Measurements from ENCODE around the gene CDYL2.

The CDYL2 gene

DNA sequence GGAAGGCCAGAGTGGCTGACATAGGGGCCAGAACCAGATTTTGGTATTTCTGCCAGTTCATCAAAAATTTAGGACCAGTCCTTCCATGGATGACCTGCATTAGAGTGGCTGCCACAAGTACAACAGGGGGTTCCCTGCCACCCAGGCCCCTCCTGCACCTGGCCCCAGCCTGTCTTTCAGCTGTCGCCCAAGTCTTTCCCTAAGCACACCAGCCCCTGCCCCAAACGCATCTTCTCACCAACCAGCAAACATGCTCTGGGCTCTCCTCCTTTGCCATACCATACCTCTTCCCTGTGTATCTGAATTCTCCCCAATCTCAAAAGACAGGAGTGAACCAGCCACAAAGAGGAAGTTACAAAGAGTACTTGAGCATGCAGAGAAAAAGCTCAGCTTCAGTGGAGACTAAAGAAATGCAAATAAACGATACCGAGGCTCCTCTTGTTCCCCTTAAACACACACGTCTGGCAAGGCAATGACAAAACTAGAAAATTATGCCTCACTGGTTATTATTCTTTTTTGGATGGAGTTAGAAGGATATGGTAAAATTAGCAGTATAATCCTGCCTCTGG is 133.0 kb downstream of the CDYL2 start:
- no peak for TF ChIP-seq POLR2A (IDR thresholded peaks at IDR 0.05; ENCODE audit: low read depth, low read length)
- no peak for DNase-seq (ENCODE audit: insufficient read length, low spot score)
- FAIRE-seq = no peak

DNA sequence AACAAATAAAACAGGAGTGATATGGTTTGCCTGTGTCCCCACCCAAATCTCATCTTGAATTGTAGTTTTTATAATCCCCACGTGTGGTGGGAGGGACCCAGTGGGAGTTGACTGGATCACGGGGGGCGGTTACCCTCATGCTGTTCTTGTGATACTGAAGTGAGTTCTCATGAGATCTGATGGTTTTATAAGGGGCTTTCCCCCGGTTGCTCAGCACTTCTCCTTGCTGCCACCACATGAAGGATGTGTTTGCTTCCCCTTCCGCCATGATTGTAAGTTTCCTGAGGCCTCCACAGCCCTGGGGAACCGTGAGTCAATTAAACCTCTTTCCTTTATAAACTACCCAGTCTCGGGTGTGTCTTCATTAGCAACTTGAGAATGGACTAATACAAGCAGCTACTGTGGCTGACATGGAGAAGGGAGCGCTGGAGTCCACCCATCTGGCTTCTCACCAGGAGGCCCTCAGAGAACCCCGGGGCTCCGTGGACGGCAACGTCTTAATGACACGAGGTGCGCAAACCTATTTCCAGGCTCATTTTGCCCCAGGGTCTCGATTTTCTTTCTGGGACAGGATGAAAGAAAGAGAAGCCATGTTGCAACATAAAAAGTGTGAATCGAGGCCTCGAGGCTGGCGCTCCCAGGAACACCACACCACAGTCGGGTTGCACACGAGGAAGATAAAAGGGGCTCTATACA is 134.1 kb downstream of the CDYL2 start:
- DNase-seq (ENCODE audit: insufficient read length, low spot score) (no peak), FAIRE-seq (no peak)
- TF ChIP-seq POLR2A (IDR thresholded peaks at IDR 0.05; ENCODE audit: low read depth, low read length) = no peak

DNA sequence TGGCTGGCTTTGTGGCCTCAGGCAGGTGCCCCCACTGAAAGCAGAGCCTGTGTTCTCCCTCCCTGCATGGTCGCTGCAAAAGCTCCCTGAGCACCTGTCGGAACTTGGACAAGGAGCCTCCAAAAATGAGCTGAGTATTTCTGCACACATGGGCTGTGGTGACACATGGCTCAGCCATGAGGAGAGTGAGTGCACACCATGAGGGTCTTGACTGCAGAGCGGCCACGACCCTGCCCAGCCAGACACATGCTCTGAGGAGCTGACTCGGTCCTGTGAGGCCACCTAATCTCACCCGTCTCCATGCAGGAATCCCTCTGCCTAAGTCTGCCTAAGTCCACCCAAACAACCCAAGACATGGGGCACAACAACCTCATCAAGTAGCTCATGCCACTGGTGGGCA is 134.7 kb downstream of the CDYL2 start:
- no peak for TF ChIP-seq POLR2A (IDR thresholded peaks at IDR 0.05; ENCODE audit: low read depth, low read length)
- no peak for DNase-seq (ENCODE audit: insufficient read length, low spot score)
- no peak for FAIRE-seq

DNA sequence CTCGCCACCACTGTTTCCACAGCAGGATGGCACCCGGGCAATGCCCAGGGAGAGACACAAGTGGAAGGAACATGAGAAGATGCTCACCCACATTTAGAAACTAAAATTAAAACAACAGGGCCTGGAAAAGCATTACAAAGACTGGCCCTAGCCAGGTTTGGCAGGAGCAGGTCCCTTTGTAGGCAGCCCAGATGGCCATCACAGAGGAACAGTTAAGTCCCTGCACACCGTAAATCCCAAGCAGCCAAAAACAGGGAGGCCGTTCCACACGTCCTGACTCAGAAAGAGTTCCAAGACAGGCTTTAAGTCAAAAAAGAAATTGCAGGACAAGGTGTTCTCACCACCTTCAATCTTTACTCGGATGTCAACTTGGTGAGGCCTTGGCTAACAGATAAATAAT is 136.5 kb downstream of the CDYL2 start:
- TF ChIP-seq POLR2A (IDR thresholded peaks at IDR 0.05; ENCODE audit: low read depth, low read length) = no peak
- DNase-seq (ENCODE audit: insufficient read length, low spot score) (no peak), FAIRE-seq (no peak)

DNA sequence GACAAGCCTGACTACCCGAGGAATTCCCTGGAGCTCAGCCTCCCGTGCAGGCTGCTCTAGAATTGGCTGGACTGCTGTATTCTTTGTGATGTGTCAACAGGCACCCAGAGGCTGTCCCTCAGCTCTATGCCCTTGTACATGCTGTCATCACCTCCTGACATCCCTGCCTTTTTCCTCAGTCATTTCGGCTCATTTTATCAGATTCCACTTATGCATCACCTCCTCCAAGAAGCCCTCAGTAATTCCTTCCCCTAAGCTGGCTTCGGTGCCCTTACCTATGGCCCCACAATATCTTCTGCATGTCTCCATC is 137.2 kb downstream of the CDYL2 start:
- FAIRE-seq (no peak), DNase-seq (ENCODE audit: insufficient read length, low spot score) (no peak)
- TF ChIP-seq POLR2A (IDR thresholded peaks at IDR 0.05; ENCODE audit: low read depth, low read length) = no peak

GRCh38 chr16:80666378-80667250 is 137.8 kb downstream of the CDYL2 start:
- no peak for TF ChIP-seq POLR2A (IDR thresholded peaks at IDR 0.05; ENCODE audit: low read depth, low read length)
- DNase-seq (ENCODE audit: insufficient read length, low spot score) (no peak), FAIRE-seq (no peak)

DNA sequence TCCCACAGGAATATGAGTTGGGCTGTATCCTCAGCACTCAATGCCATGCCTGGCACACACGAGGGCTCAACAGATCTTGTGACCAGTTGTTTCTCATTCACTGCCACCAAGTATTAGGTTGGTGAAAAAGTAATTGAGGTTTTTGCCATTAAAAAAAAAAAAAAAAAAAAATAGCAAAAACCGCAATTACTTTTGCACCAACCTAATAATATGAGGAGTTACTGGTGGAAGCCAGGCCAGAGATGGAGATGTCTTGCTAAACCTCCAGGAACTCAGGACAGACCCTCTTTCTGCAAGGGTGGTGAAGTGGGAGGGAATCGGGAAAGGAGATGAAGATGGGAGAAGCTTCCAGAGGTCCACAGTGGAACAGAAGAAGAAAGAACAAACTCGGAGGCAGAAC is 139.0 kb downstream of the CDYL2 start:
- DNase-seq (ENCODE audit: insufficient read length, low spot score) (no peak), FAIRE-seq (no peak)
- TF ChIP-seq POLR2A (IDR thresholded peaks at IDR 0.05; ENCODE audit: low read depth, low read length) = no peak

DNA sequence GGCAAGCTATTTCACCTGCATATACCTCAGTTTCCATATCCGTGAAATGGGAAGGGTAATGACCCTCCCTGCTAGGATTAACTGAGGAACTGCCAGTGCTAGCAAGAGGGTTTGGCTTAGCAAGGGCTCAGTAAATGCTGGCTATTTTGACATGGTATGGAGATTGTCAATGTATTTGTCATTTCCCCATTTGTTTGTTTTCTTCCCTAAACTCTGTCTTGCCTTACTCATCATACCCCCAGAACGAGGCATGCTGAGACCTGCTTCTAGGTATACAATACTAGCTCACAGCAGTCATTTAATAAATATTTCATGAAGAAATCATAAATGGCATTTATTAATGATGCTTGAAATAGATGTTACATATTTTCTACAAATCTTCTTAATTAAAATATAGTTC is 139.6 kb downstream of the CDYL2 start:
- no peak for TF ChIP-seq POLR2A (IDR thresholded peaks at IDR 0.05; ENCODE audit: low read depth, low read length)
- no peak for FAIRE-seq
- no peak for DNase-seq (ENCODE audit: insufficient read length, low spot score)

- DNase-seq (ENCODE audit: insufficient read length, low spot score) (no peak), FAIRE-seq (no peak)
- no peak for TF ChIP-seq POLR2A (IDR thresholded peaks at IDR 0.05; ENCODE audit: low read depth, low read length)
Measured at GRCh38 chr16:80664226-80664625, 140.2 kb downstream of the CDYL2 start.

DNA sequence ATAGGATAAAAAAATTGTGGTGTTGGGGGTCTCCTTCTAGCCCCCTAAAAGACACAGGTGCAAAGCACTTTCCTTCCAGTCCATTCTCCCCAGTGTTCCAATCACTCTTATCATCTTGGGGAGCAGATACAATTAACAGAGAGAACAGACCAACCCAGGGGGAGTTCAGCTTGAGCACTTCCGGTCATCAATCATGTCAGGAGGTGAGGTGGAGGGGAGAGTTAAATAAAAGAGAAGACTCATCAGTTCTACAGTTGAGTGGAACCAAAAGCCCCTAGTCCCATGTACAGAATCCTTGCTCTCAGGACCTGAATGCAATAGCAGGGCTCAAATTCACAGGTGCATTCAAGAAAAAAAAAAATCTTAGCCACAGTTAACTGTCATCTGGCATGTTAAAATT is 141.3 kb downstream of the CDYL2 start:
- no peak for TF ChIP-seq POLR2A (IDR thresholded peaks at IDR 0.05; ENCODE audit: low read depth, low read length)
- DNase-seq (ENCODE audit: insufficient read length, low spot score) (no peak), FAIRE-seq (no peak)

- FAIRE-seq = no peak
- no peak for DNase-seq (ENCODE audit: insufficient read length, low spot score)
- no peak for TF ChIP-seq POLR2A (IDR thresholded peaks at IDR 0.05; ENCODE audit: low read depth, low read length)
Measured at GRCh38 chr16:80659865-80660264, 144.5 kb downstream of the CDYL2 start.

DNA sequence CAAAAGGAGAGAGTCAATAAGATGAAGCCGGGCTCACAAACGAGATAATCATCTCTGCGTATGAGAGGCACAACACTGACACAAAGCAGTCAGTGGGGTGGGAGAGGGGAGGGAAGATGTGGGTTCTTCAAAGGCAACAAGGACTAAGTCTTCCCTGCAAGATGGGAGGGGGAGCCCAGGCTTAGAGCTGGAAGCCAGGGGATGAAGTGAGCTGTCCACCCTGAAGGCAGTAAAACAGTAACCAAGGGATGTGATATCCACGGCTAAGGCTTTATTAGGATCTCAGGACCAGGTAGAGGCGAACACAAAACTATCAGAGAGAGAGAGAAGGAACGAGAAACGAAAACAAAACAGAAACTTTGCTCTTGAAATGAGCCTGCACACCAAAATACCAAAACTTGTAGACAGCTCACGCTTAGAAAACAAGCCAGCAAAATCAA is 147.7 kb downstream of the CDYL2 start:
- no peak for FAIRE-seq
- no peak for TF ChIP-seq POLR2A (IDR thresholded peaks at IDR 0.05; ENCODE audit: low read depth, low read length)
- DNase-seq (ENCODE audit: insufficient read length, low spot score) = no peak

DNA sequence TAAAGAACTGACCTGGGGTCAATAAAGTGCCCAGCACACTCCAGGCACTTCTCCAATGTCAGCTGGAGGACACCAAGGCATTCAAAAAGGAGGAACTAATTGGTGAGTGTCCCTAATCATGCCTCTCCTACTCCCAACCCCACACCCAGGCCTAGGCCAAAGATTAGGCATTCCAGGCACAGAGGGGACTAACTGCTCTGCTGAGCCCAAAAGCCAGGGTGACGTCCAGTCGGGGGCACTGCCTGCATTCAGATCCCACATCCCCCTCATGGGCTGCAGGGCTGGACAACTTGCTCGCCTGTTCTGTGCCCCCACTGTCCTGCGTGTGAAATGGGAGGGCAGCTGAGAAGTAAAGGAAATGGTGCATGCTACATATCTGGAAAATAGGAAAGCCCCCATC is 148.2 kb downstream of the CDYL2 start:
- FAIRE-seq = no peak

DNA sequence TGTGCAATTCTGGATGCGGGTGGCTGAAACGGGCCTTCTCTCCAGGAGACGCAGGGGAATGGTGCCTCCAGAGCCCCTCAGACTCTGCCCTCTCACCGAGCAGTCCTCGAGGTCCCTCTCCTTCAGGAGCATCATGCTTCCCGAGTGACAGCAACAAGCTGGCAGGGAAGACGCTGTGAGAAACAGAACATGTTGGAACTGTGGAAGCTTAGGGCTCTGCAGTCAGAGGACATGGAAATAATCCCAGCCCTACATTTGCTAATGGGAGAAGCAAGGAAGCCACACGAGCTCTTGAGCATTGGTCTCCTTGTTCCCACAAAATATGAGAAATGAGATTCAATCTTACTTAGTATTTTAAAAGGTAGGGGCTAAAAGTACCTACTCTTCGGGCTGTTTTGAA is 148.6 kb downstream of the CDYL2 start:
- DNase-seq (ENCODE audit: insufficient read length, low spot score) (no peak), FAIRE-seq (no peak)
- no peak for TF ChIP-seq POLR2A (IDR thresholded peaks at IDR 0.05; ENCODE audit: low read depth, low read length)

More for the DNA sequence above, 148.2 kb downstream of the CDYL2 start:
- TF ChIP-seq POLR2A (IDR thresholded peaks at IDR 0.05; ENCODE audit: low read depth, low read length) = no peak
- DNase-seq (ENCODE audit: insufficient read length, low spot score) = no peak
